Smooth muscle cell of the brain vasculature (primary cell): ENCODE measurements around the gene XAF1.
"Not testable (repeated sequence)": the region's sequence is repeated elsewhere in the genome, so short reads cannot be mapped to it uniquely, and the experiment has no call there.

Experiments used
- DNase-seq: peaks from one replicate; pipeline ENCODE4 v3.0.0-alpha.2; 2012; ENCODE audit warnings: low read depth, low spot score

The XAF1 gene, protein sequence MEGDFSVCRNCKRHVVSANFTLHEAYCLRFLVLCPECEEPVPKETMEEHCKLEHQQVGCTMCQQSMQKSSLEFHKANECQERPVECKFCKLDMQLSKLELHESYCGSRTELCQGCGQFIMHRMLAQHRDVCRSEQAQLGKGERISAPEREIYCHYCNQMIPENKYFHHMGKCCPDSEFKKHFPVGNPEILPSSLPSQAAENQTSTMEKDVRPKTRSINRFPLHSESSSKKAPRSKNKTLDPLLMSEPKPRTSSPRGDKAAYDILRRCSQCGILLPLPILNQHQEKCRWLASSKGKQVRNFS

DNA sequence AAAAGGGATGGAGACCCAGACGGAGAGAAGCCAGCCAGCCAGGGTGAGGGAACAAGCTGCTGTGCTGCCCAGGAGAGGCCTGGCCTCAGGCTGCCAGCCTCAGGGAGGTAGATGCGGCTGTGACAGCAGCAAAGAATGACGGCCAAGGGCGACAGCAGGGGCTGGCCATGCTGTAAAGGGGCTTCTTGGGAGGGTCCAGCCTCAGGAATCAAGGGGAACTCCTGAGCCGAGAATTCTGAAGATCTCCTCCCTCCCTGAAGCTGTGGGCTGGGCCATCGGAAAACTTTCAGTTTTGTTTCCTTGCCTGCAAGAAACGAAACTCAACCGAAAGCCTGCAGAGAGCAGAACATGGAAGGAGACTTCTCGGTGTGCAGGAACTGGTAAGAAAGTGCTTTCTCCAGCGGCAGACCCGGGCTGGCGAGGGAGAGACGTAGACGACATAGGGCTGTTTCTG is at the start of gene XAF1:
Gene XAF1, plus strand, starts transcription at position 316 of the 454 bp plus-strand sequence. Its CDS starts 33 bp downstream, at position 349.
- no peak for DNase-seq

DNA sequence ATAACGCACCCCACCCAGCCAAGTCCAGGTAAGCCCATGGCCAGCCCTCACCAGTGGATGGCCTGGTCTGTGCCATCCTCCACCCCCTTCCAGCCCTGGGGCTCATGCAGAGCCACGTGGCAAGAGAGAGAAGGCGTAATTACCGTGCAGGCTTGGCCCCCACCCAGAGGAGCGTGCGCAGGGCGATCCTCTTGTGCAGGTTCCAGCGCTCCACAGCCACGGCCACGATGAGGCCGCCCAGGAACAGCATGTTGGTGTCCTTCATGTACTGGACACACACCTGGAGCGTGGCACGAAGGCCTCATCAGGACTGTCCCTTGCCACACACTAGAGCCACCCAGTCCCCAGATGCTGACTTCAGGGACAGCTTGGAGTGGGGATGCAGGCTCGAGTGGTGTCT is 49.3 kb upstream of the XAF1 start:
- DNase-seq, result no peak

DNA sequence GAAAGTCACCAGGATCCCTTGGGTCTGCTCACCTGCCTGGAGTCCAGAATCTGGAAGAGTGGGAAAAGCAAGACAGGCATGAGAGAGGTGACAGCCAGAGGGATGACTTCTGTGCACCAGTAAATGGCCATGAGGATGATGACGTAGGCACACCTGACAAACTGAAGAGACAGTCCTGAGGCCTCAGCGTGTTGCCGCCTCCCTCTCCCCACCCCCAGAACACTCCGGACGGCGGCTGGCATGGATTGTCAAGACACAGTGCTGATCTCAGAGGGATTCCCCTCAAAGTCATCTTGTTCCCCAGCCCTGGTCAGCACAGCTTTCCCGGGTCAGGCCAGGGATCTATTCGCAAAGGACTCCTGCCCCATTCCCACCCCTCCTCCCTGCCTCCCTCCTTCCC is 48.9 kb upstream of the XAF1 start:
- no peak for DNase-seq

DNA sequence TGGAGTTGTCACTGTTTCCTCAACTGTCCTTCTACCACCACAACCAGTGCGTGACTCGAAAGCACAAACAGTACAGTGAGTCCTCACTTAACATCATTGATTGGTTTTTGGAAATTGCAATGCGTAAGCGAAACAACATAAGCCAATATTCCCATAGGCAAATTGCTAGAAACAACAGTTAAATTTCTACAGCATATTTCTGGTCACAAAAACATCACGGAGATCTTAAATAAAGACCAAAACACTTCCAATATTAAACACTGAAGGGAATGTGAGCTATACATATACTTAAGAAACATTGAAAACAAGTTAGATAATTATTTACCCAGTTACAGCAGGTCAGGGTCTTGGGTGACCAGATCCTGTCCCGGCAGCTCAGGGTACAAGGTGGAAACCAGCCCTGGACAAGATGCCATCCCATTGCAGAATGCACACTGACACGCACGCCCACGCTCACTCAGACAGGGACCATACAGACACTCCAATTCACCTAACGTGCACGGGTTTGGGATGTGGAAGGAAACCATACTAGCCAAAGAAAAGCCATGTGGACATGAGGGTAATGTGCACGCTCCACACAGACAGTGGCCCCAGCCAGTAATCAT is 47.4 kb upstream of the XAF1 start:
- no peak for DNase-seq

DNA sequence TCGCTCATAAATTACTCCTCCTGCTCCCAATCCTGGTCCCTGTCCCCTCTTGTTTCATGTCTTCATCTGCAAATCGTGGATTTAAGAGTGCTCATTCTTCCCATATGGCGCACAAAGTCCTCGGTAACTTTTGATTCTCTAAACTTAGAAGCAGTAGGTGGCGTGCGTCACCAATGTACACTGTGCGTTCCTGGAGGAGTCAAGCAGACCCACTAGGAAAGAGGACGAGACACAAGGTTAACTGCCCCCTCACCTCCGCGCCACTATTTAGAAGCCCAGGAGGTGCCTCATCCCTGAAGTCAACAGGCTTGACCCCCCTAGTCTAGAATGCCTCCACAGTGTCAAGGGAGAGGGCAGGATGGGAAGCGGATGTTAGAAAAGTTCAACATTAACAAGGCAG is 45.5 kb upstream of the XAF1 start:
- no peak for DNase-seq

DNA sequence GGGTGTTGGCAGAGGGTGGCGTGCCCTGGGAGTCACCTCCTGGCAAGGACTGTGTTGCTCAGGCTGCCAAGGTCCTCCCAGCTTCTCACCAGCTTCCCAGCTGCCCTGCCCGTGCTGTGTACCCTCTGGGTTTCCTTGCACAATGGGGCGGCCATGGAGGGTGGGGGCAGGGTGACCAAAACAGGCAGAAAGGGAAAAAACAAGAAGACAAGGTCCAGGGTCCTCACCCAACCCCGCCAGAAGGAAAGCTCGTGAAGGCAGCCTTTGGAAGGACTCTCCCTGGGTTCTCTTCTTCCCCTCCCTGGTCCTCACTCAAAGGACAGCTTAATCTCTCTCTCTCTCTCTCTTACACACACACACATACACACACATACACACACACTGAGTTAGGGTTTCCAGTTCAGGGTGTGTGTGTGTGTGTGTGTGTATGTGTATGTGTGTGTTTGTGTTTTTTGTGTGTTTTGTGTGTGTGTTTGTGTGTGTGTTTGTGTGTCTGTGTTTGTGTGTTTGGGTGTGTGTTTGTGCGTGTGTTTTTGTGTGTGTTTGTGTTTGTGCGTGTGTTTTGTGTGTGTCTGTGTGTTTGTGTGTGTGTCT is 44.7 kb upstream of the XAF1 start:
- no peak for DNase-seq

DNA sequence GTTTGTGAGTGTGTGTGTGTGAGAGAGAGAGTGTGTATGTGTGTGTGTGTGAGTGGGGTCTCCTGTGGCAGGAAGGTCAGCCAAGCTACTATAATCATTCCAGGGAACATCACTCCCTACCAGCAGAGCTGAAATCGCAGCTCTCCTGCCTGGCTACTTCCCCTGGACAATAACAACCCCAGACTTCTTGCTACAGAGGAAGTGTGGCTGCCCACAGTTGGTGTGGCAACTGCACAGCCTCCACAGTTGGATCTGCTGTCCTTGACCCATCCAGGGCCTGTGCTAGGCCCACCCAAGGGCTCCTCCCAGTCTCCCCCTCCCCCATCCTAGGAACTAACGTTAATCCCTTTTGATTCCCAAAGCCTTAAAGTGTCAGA is 44.2 kb upstream of the XAF1 start:
- no peak for DNase-seq

DNA sequence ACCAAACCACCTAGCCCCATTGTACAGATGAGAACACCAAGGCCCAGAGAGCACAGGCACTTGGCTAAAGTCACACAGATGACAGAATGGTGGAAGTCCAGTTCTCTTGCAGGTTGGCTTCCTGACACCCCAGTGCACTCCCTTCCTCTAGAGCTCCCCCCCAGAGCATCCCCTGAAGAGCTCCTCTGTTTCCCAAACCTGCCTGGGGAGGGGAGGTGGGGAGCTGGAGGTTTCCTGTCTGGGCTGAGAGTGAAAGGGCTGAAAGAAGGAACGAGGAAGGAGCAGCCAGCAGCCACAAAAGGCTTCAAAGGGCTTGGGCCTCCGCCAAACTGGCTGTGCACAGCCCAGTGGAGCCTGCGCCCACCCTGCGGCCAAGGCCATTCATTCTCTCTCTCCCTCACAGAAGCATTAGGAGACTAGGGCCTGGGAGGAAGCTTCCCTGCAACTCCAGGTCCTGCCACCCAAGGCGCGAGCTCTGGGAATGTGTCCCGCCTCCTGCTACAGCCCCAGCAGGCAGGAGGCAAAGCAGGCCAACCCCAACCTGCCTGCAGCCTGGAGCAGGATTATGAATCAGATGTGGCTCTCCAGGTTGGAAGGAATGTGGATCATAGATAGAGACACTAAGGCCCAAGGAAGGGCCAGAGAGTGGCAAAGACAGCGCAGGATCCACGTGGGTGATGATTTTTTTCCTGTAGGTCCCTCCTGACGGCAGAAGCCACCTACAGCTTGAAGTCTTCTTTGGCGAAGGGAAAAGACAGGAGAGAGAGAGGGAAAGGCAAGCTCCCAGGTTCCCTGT is 43.6 kb upstream of the XAF1 start:
- DNase-seq, result no peak

DNA sequence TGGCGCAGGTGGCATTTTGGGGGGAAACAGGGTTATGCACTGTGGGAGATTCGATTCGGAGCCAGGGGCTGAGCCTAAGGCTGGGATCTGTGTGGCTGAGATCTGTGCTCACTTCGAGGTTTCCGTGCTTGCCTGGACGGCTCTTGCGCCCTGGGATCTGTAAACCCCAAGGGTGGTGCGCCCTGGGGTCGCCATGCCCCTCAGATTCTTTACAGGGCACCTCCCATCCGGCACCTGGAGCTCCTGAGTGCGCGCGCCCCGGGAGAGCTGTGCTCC is 43.1 kb upstream of the XAF1 start:
- DNase-seq, result no peak

DNA sequence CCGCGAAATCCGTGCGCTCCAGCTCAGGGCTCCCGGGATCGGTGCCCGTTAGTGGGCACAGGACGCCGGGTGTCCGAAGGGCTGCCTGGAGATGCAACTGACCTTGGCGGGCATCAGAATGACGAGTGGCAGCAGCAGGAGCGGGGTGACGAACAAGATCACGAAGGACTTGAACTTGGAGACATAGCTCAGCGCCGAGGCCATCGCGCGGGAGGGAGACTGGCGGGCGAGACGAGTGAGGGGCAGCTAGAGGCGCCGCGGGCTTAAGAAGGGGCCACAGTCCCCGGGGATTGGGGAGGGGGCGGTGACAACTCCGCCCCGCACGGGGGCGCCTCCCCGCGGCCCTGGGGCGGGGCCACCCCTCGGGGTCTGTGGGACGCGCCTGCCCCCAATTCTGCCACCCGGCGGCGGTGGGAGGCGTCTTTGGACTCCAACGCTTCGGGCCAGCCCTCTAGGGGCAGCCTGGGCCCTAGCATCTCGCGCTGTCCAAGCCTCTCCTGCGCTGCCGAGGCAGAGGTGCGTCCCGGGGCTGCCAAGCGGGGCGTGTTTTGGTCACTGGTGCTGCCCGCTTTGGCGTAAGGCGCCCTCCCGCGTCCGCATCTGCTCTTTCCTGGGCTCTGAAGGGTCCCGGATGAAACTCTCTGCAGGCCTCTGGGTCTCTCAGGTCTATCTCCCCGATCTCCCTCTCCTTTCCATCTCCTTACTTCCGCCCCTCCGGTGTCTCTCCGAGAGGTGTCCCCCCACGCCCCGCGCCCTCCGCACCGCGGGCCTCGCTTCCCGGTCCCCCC is 42.5 kb upstream of the XAF1 start, which contains the start of gene SLC13A5:
Gene SLC13A5, minus strand, starts transcription at position 240 of the 788 bp plus-strand sequence. Its CDS starts 36 bp downstream, at position 204.
- DNase-seq, result no peak

DNA sequence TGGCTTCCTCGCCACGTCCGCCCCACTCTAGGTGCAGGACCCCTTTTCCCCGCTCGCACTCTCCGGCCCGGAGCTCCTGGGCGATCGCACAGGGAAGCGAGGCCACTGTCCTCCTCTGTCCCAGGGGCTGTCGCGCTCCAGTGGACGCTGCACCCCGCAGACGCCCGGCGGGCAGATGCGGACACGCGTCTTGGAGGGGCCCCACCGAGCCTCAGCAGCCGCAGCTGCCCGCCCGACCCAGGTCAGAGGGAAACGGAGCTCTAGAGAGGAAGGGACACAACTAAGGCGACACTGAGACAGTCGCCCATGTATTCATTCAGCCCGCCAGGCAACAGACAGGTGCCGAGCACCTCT is 42.0 kb upstream of the XAF1 start:
- DNase-seq, result no peak

DNA sequence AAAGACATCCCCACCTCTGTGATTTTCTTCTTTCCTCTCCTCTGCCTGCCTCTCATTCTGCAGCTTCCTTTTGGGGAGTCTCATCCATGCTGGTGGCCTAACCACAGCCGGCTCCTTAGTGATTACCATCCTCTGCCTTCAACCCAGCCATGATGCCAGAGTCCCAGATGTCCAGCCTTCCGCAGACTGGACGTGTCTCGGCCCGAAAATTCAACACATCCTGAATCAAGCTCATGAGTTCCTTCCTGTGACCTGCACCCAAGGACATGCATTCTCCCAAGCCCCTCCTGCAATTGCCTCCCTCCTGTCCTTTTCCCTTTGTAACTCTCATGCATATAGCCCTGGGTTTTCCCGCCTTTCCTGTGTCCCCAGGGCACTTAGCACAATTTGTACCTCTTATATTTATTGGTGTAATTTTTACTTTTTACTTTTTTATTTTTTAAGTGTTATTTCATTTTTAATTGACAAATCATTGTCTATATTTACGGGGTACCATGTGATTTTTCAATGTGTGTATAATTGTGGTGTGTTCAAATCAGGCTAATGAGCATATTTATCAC is 41.5 kb upstream of the XAF1 start:
- no peak for DNase-seq

DNA sequence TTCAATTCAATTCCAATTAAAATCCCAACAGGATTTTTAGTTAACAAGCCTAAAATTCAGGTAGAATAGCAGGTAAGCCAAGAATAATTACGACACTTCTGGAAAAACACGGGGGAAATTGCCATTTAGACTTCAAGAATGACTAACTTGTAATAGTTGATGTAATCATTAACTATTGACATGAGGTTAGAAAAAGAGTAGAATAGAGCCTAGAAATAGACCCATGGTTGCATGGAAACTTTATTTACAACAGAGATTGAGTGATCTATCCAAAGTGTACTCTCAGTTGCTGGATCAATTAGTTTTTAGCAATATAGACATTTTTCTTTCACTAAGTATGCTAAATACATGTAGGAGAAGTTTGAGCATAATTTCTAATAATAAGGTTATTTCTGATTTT is 39.1 kb upstream of the XAF1 start:
- no peak for DNase-seq

DNA sequence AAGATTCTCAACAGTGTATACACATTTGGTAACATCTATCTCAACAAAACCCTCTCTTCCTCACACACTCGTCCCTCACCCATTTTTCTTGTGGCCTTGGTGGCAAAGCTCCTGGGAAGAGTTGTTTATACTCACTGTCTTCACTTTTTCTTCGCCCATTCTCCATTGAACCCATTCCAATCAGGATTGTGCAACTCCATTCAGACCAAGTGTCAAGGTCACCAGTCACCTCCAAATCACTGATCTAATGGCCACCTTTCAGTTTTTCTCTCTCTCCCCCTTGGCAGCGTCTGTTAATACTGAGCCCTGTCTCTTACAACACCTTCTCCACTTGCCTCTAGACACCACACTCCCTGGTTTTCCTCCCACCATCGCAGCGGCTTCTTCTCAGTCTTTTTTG is 34.1 kb upstream of the XAF1 start:
- DNase-seq, result no peak

DNA sequence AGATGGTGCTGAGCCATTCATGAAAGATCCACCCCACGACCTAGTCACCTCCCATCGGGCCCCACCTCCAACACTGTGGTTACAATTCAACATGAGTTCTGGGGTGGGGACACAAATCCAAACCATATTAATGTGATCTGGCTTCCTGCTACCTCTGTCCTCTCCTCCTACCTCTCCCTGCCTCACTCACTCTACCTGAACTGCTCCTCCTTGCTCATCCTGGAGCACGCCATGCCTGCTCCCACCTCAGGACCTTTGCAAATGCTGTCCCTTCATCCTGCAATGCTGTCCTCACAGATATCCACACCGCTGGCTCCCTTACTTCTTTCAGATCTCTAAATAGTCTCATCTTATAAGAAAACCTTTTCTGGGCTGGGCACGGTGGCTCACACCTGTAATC is 31.8 kb upstream of the XAF1 start:
- DNase-seq, result no peak

DNA sequence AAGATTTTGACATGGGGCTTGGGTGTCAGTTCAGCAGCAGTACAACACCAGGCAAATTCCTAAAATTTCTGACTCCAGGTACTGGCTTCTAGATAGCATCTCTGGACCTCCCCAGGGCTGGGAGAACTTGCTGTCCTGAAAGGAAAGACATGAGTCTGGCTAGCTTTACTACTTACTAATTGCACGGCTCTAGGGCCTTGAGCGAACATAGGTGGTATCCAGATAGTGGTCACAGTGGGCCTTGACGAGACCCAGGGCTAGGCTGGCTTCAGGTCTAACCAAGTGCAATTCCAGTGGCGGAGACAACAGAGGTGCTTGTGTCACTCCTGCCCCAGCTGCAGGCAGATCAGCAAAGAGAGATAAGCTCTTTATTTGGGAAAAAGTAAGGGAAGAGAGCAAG is 26.3 kb upstream of the XAF1 start:
- DNase-seq, result no peak

DNA sequence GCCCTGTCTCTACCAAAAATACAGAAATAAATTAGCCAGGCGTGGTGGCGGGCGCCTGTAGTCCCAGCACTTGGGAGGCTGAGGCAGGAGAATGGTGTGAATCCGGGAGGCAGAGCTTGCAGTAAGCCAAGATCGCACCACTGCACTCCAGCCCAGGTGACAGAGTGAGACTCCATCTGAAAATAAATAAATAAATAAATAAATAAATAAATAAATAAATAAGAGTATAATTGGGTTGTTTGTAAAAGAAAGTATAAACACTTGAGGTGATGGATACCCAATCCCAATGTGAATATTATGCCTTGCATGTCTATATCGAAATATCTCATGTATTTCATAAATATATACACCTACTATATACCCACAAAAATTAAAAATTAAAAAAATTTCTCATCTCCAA is 9.2 kb upstream of the XAF1 start:
- not testable (repeated sequence) for DNase-seq

DNA sequence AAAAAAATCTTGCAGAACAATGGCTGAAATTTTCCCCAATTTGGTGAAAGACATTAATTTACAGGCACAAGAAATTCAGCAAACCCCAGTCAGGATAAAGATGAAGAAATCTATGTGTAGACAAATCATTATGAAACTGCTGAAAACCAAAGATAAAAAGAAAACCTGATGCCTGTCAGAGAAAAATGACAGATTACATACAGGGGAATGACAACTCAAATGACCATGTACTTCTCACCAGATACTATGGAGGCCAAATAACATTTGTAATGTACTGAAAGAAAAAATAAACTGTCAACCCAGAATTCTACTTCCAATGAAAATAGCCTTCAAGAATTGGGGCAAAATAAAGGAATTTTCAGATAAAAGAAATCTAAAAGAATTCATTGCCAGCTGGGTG is 7.2 kb upstream of the XAF1 start:
- no peak for DNase-seq

DNA sequence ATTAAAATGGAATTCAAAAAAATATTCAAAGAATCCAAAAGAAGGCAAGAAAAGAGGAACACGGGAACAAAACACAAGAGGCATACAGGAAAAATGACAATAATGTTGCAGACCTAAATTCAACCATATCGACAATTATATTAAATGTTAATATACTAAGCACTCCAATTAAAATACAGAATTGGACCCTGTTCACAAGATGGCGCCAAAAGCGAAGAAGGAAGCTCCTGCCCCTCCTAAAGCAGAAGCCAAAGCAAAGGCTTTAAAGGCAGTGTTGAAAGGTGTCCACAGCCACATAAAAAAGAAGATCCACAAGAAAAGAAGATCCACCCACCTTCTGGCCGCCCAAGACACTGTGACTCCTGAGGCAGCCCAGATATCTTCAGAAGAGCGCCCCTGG is 6.3 kb upstream of the XAF1 start:
- DNase-seq, result no peak

DNA sequence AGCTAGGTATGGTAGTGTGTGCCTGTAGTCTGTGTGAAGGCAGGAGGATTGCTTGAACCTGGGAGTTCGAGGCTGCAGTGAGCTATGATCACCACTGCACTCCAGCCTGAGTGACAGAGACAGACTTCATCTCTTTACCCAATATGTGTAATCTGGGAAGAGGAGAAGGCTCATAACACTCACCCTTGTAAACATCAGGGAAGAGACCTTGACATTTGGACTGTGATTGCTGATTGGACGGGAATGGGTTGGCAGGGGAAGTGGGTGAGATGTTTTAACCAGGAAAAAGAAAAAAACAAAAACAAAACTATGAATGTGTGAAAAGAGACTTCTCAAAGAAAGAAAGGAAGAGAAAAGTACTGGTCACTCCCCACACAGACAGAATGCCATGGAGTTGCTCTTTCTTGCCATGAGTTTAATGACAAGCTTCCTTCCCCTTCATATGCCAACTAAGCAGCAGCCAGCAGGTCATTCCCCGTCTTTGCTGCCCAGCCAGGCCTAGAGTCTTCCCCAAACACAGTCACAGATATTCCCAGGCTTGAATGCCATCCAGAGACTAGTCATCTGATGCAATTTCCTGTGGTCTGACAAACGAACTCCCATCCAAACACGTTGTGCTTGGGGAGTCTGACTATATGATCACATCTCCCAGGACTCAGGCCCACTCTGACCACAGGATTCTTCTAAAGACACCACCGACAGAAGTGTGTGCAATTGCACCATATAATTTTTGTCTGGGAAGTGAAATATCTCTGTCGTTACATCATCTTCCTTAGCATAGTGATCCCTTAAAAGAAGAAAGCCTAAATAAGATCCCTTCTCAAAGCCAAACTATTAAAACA is 3.6 kb upstream of the XAF1 start:
- DNase-seq, result peak; percentile 57

DNA sequence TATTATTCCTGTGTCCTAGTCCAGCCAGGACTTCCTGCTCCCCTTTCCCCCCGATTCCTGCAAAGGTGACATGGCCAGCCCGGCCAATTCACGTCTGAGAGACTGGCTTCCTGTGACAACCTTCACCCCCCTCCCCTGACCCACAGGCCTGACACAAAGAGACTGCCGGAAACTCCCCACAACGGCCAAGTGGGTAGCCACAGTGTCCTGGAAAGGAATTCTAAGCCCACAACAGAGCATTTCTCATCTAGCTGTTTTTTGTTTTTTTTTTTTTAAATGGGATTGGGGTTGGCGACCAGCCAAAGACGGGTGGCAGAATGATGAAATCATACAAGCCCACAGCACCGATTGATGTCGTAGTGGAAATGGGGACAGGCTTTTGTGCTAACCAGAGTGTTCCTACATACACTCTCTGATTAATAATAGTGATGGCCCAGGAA is 2.8 kb upstream of the XAF1 start:
- no peak for DNase-seq
